RWPE2 (cell line): ENCODE measurements around the gene APOM.

Experiments
- ATAC-seq: fragments of 200-7000 bp; cut with Tn5 transposase; 3 replicates; pipeline ENCODE4 v1.9.1; 2021; ENCODE audit warnings: low read depth
- DNase-seq: peaks from one replicate; pipeline ENCODE4 v3.0.0-alpha.2; 2020; ENCODE audit warnings: low spot score
- H3K27ac ChIP-seq: fragments of 450-650 bp; 2 replicates; pipeline ENCODE4 v1.5.1; 2017; ENCODE audit warnings: mild to moderate bottlenecking; ENCODE audit not compliant: poor library complexity, severe bottlenecking
- H3K27me3 ChIP-seq: fragments of 250-450 bp; sonication (Bioruptor Pico); 2 replicates; pipeline ENCODE4 v1.5.1; 2021; ENCODE audit warnings: mild to moderate bottlenecking, moderate library complexity; ENCODE audit not compliant: insufficient read depth, poor library complexity, severe bottlenecking
- H3K36me3 ChIP-seq: fragments of 250-450 bp; sonication (Bioruptor Pico); 2 replicates; pipeline ENCODE4 v1.5.1; 2020; ENCODE audit warnings: low read depth, mild to moderate bottlenecking, moderate library complexity
- H3K4me1 ChIP-seq: fragments of 250-450 bp; sonication (Bioruptor Pico); 2 replicates; pipeline ENCODE4 v1.5.1; 2021; ENCODE audit warnings: mild to moderate bottlenecking, moderate library complexity; ENCODE audit not compliant: insufficient read depth, poor library complexity, severe bottlenecking
- H3K4me3 ChIP-seq: fragments of 250-450 bp; sonication (Bioruptor Pico); 2 replicates; pipeline ENCODE4 v1.5.1; 2021; ENCODE audit warnings: mild to moderate bottlenecking, moderate library complexity; ENCODE audit not compliant: severe bottlenecking
- H3K9me3 ChIP-seq: fragments of 250-450 bp; sonication (Bioruptor Pico); 2 replicates; pipeline ENCODE4 v1.5.1; 2021; ENCODE audit warnings: mild to moderate bottlenecking, moderate library complexity; ENCODE audit not compliant: severe bottlenecking
- CTCF ChIP-seq: fragments of 450-650 bp; IDR thresholded peaks from one replicate; pipeline ENCODE4 v1.5.1; 2017; ENCODE audit warnings: mild to moderate bottlenecking, moderate library complexity; ENCODE audit not compliant: poor library complexity, severe bottlenecking

Gene APOM

GRCh38 chr6:31639449-31639861 lies 16.2 kb upstream of the APOM start:
- Histone ChIP-seq H3K4me1 (no peaks in the 10 kb centered on the region), H3K4me3 (no peak overlapping the region), H3K36me3 (peaks cover 87% of the 10 kb centered on the region), H3K27me3 (no peaks in the 10 kb centered on the region), H3K9me3 (no peaks in the 10 kb centered on the region), H3K27ac (no peak overlapping the region)
- ATAC-seq (peak; percentile 23; the same call in 2 of the 3 replicates), DNase-seq (no peak)
- no peak for TF ChIP-seq CTCF

- ATAC-seq: no peak
- no peaks in the 10 kb centered on the region for H3K9me3 ChIP-seq
- DNase-seq: no peak
- H3K4me1 ChIP-seq: no peaks in the 10 kb centered on the region
- peaks cover 87% of the 10 kb centered on the region for H3K36me3 ChIP-seq
- no peak overlapping the region for H3K27ac ChIP-seq
- H3K27me3 ChIP-seq: no peaks in the 10 kb centered on the region
- no peak overlapping the region for H3K4me3 ChIP-seq
- no peak for TF ChIP-seq CTCF
These were observed 15.1 kb upstream of the APOM start for GRCh38 chr6:31640612-31641011.

GRCh38 chr6:31641370-31641769 lies 14.3 kb upstream of the APOM start:
- no peaks in the 10 kb centered on the region for H3K9me3 ChIP-seq
- no peaks in the 10 kb centered on the region for H3K4me1 ChIP-seq
- ATAC-seq (no peak), DNase-seq (no peak)
- H3K36me3 ChIP-seq: peaks cover 87% of the 10 kb centered on the region
- TF ChIP-seq CTCF: no peak
- H3K27ac ChIP-seq: no peak overlapping the region
- H3K27me3 ChIP-seq: no peaks in the 10 kb centered on the region
- no peak overlapping the region for H3K4me3 ChIP-seq

GRCh38 chr6:31642798-31643570 lies 12.7 kb upstream of the APOM start:
- Histone ChIP-seq H3K4me3 (no peak overlapping the region), H3K4me1 (no peaks in the 10 kb centered on the region), H3K9me3 (no peaks in the 10 kb centered on the region), H3K27ac (no peak overlapping the region), H3K27me3 (no peaks in the 10 kb centered on the region), H3K36me3 (peaks cover 86% of the 10 kb centered on the region)
- ATAC-seq (no peak), DNase-seq (no peak)
- no peak for TF ChIP-seq CTCF

DNA sequence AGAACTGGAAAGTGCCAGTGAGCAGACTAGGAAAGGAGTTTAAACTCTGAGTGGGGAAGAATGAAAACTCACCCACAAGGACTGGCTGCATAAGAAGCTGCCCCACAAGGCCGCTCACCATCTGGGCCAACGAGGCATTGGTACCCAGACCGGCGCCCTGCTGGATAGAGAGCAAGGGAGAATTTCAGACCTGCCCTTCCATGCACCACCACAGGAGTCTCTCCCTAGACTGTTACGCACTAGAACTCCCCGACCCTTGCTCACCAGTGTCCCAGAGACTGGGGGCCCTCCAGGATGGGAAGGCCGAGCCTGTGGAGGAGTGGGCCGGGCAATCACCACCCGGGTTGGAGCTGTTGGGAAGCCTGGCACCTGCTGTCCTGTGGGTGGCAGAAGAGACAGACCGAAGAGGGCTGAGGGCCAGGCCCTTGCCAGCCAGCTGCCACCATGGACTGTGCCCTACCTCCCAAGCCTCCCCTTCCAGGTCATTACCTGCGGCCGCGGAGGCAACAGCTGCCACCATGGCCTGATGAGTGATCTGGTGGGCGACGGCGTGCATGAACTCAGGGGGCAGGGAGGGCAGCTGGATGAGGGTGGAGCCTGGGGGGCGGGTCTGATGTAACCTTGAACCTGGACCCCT lies 11.8 kb upstream of the APOM start:
- ATAC-seq (no peak), DNase-seq (no peak)
- no peak overlapping the region for H3K27ac ChIP-seq
- no peaks in the 10 kb centered on the region for H3K9me3 ChIP-seq
- TF ChIP-seq CTCF: no peak
- H3K27me3 ChIP-seq: no peaks in the 10 kb centered on the region
- peaks cover 86% of the 10 kb centered on the region for H3K36me3 ChIP-seq
- H3K4me3 ChIP-seq: no peak overlapping the region
- H3K4me1 ChIP-seq: no peaks in the 10 kb centered on the region
